Breast epithelium (tissue), 4 donors: ENCODE results near the gene ZFHX3. TPM values are rescaled to one million over a fixed set of nuclear protein-coding genes. Genes with fewer than 3 reads are reported as not detected.

Source experiments
- DNase-seq, 2 donors: peaks; one replicate each; pipeline ENCODE4 v3.0.0-alpha.2; 2019; ENCODE audit warnings: low spot score in 2 of 2
- H3K27ac ChIP-seq, 2 donors: fragments of 200-600 bp; sonication (generic) in 1 of 2; one replicate each; pipeline ENCODE4 v1.5.1; 2016 to 2019; ENCODE audit warnings: mild to moderate bottlenecking in 1 of 2
- H3K27me3 ChIP-seq, 2 donors: fragments of 200-600 bp; sonication (generic) in 1 of 2; one replicate each; pipeline versions ENCODE4 v1.5.1 to v1.6.0; 2017 to 2019; ENCODE audit warnings: control low read depth in 1 of 2, mild to moderate bottlenecking in 1 of 2
- H3K36me3 ChIP-seq: fragments of 200-600 bp; one replicate; pipeline ENCODE4 v1.5.1; 2019
- H3K4me1 ChIP-seq, 2 donors: fragments of 200-600 bp; sonication (generic); one replicate each; pipeline ENCODE4 v1.5.1; 2016 to 2019; ENCODE audit warnings: control low read depth in 1 of 2
- H3K4me3 ChIP-seq, 3 donors: fragments of 200-600 bp; sonication (generic); 1 replicate in 2 of 3; 2 replicates in 1 of 3; pipeline ENCODE4 v1.5.1; 2016 to 2019; ENCODE audit warnings: mild to moderate bottlenecking in 3 of 3, moderate library complexity in 2 of 3
- H3K9me3 ChIP-seq, 2 donors: fragments of 200-600 bp; sonication (generic) in 1 of 2; one replicate each; pipeline ENCODE4 v1.5.1; 2016 to 2019; ENCODE audit warnings: control low read depth in 1 of 2
- POLR2A ChIP-seq: fragments of 450-650 bp; IDR thresholded peaks from one replicate; pipeline ENCODE4 v1.6.1; 2016; ENCODE audit warnings: antibody characterized with exemption, mild to moderate bottlenecking, moderate library complexity
- POLR2AphosphoS5 ChIP-seq, 3 donors: sonication (generic); formaldehyde crosslinking; IDR thresholded peaks; one replicate each; pipeline ENCODE4 v1.6.1; 2017; ENCODE audit warnings: antibody characterized with exemption in 3 of 3
- intact Hi-C: fragments of 100-400 bp; cut with DNase I; formaldehyde crosslinking; loops from one replicate; pipeline ENCODE4 v1.15.1; 2023; ENCODE audit warnings: low total_unique reads
- total RNA-seq, 3 donors: library from RNA; depleted of rRNA; stranded (reverse); fragments of >200 nt; gene quantifications; one replicate each; pipeline ENCODE4 v1.1.0, GENCODE V29; 2016
- TF ChIP-seq, protein P1 (sequence below), 3 donors: fragments of 450-650 bp; IDR thresholded peaks; one replicate each; pipeline ENCODE4 v1.5.1; 2016 to 2017; ENCODE audit warnings: antibody characterized with exemption in 3 of 3, mild to moderate bottlenecking in 3 of 3, moderate library complexity in 3 of 3

The ZFHX3 gene
- total RNA-seq, 3 donors from 2014 or later = 10.8 to 36.0 (median 11.8) TPM

DNA sequence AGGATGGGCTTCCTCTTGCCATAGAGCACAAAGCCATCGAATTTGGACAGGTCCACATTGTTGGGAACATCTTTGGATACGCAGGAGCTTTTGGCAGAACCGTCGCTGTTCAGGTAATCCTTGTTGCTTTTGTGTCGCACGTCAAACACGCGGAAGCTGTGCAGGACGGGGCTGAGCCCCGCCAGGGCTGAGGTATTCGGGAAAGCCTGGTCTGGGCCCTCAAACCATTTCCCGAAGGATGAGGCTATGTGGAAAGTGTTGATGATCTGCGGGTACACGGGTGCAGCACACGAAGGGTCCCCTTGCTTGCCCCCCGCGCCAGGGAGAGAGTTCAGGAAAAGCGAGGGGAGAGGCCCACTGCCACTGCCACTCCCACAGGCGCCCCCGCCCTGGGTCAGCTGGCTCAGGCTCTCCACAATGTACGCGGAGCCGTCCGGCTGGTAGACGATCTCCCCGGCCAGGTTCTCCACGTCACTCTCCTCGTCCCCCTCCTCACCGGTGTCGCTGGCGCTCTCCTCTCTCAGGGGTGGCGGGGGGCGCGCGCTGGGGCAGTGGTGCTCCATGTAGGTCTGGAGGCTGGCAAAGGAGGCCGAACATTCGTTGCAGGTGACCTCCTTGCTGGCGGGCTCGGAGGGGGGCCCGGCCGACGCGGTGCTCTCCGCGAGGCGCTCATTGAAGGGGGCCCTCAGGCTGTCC lies 88.5 kb downstream of the ZFHX3 start:
- Histone ChIP-seq H3K4me1 (no peaks in the 10 kb centered on the region), H3K9me3 (no peaks in the 10 kb centered on the region), H3K27me3 (no peaks in the 10 kb centered on the region), H3K4me3 (no peak overlapping the region), H3K36me3 (no peaks in the 10 kb centered on the region), H3K27ac (no peak overlapping the region)
- TF ChIP-seq POLR2A (no peak), POLR2AphosphoS5 (IDR thresholded peaks at IDR 0.05) (no peak)
- TF ChIP-seq, protein P1, sequence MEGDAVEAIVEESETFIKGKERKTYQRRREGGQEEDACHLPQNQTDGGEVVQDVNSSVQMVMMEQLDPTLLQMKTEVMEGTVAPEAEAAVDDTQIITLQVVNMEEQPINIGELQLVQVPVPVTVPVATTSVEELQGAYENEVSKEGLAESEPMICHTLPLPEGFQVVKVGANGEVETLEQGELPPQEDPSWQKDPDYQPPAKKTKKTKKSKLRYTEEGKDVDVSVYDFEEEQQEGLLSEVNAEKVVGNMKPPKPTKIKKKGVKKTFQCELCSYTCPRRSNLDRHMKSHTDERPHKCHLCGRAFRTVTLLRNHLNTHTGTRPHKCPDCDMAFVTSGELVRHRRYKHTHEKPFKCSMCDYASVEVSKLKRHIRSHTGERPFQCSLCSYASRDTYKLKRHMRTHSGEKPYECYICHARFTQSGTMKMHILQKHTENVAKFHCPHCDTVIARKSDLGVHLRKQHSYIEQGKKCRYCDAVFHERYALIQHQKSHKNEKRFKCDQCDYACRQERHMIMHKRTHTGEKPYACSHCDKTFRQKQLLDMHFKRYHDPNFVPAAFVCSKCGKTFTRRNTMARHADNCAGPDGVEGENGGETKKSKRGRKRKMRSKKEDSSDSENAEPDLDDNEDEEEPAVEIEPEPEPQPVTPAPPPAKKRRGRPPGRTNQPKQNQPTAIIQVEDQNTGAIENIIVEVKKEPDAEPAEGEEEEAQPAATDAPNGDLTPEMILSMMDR (IDR thresholded peaks at IDR 0.05) = no peak
- intact Hi-C loops = no loop called here
- DNase-seq = no peak

DNA sequence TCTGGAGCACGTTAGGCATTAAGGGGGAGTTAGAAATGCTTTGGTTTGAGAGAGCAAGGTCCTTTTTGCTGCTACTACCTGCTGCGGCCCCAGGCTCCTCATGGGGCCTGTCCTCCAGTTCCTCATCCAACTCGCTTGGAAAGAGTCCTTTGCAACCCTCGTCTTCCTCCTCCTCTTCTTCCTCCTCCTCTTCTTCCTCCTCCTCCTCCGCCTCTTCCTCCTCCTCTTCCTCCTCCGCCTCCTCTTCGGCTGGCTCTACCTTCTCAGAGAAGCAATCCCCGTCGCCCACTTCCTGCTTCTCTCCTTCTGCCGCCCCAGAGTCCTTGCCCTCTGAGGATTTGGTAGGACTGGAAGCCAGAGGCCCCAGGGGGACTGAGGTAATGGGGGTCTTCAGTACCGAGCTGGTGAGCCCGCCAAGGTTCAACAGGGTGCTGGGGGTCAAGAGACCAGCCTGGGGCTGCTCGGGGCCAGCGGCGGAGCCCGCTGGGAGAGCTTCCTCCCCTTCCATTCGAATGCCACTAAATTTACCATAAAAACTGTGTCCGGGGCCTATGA lies 89.3 kb downstream of the ZFHX3 start:
- Histone ChIP-seq H3K36me3 (no peaks in the 10 kb centered on the region), H3K4me1 (no peaks in the 10 kb centered on the region), H3K4me3 (no peak overlapping the region), H3K9me3 (no peaks in the 10 kb centered on the region), H3K27me3 (no peaks in the 10 kb centered on the region), H3K27ac (no peak overlapping the region)
- DNase-seq = no peak
- TF ChIP-seq, protein P1 (IDR thresholded peaks at IDR 0.05) = no peak
- no peak for TF ChIP-seq POLR2A
- TF ChIP-seq POLR2AphosphoS5 (IDR thresholded peaks at IDR 0.05) = no peak
- intact Hi-C loops = no loop called here

DNA sequence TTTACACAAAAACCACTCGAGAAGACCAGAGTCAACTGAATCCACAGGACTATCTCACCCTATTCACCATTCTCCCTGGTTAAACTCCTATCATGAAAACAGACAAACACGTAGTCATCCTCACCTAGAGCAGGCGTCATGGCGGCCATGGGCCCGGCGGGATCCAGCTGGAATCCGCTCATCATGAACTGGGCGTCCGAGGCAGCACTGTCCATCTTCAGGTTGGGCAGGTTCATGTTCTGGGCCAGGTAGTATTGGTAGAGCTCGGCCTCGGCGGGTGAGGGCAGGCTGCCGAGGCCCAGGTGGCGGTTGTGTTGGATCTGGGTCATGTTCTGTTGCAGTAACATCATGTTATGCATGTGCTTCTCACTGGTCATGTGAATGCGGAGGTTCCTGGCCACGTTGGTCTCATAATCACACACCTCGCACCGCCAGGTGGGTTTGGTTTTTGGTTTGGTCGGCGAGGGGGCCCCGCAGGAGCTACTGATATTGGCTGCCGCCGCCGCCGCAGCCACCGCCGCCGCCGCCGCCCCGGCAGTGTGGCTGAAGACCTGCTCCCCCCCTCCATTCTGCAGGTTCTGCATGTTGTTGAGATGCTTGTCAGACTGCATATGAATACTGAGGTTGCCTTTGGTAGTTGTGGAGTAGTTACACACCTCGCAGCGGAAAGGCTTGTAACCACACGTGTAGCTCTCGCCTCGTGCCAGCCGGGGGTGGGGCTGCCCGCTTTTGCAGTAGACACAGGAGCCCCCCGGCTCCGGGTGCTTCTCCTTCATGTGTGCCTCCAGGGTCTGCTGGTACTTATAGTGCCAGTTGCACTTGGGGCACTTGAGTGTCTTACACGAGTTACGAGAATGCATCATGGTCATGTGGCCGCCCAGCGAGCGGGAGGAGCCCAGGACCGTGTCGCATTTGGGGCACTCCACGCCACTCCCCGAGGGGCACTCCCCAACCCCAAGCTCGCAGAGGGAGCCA lies 90.3 kb downstream of the ZFHX3 start:
- H3K36me3 ChIP-seq = no peaks in the 10 kb centered on the region
- no peak for DNase-seq
- H3K27me3 ChIP-seq = no peaks in the 10 kb centered on the region
- H3K9me3 ChIP-seq = no peaks in the 10 kb centered on the region
- TF ChIP-seq POLR2AphosphoS5 (IDR thresholded peaks at IDR 0.05) = no peak
- no peaks in the 10 kb centered on the region for H3K4me1 ChIP-seq
- H3K27ac ChIP-seq = no peak overlapping the region
- intact Hi-C loops = no loop called here
- H3K4me3 ChIP-seq = no peak overlapping the region

DNA sequence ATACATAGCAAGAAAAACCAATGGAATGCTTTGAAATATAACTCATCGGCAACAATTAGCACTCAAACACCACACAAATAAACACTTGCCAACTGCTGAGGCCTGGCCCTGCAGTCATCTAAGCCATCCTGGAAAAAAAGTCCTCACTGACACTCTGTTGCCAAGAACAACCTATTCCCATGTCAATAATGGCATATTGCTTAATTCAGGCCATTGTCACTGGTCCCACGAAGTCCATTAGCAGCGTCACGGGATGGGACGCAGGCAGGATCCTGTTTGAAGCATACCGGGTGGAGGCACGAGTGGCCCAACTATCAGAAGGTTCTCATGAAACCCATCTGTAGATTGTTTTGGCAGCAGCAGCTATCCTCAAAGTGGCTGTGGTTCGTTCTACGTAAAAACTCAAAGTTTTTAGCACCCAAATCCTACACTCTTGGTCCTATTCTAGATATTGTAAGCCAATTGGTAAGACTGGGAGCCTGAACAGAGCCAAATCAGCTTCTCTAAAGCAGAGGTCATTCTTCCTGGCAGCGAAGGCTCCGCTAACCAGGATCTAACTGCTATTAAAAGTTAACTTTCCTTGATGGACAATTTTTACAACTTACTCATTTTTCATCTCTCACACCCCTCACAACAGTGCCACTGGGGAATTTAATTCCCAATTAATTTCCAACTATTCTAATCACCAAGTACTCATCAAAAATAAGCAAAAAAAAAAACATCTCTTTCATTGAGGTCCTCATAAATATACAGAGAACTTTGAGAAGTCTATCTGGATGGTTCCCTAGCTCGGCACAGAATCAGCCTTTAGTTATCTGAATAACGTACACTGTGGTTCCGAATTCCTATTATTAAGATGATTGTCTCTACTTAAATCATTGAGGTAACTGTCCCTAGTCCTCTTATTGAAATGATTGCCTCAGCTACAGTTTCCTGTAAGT lies 91.5 kb downstream of the ZFHX3 start:
- intact Hi-C loops = no loop called here
- Histone ChIP-seq H3K9me3 (no peaks in the 10 kb centered on the region), H3K4me1 (no peaks in the 10 kb centered on the region), H3K36me3 (no peaks in the 10 kb centered on the region), H3K4me3 (no peak overlapping the region), H3K27ac (no peak overlapping the region), H3K27me3 (no peaks in the 10 kb centered on the region)
- TF ChIP-seq POLR2A (no peak), POLR2AphosphoS5 (IDR thresholded peaks at IDR 0.05) (no peak)
- TF ChIP-seq, protein P1 (IDR thresholded peaks at IDR 0.05) = no peak
- no peak for DNase-seq

DNA sequence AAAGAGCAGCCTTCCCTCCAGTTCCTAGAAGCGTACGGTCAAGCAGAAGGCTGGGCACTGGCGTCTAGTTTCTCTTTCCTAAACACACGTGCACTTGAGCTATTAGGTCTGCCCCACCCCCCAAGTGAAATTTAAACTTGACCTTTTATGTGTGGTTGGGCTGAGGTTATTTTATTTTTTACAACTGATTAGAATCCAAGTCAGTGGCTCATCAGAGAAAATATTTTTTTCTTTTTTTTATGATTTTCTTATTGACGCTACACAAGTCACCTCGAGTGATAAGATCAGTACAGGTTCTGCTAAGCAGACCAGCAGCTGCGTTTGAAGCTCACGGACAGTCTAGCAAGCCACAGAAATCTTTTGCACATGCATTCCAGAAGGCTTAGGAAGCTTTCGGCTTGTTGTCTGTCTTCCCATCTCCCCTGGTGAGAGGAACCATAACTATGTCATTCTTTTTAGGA lies 95.1 kb downstream of the ZFHX3 start:
- H3K4me3 ChIP-seq = no peak overlapping the region
- intact Hi-C loops = no loop called here
- H3K9me3 ChIP-seq = no peaks in the 10 kb centered on the region
- DNase-seq = no peak
- H3K36me3 ChIP-seq = no peaks in the 10 kb centered on the region
- H3K27me3 ChIP-seq = no peaks in the 10 kb centered on the region
- TF ChIP-seq, protein P1 (IDR thresholded peaks at IDR 0.05) = no peak
- TF ChIP-seq POLR2A = no peak
- no peak overlapping the region for H3K27ac ChIP-seq
- H3K4me1 ChIP-seq = no peaks in the 10 kb centered on the region
